GM19351 (cell line): Measurements from ENCODE around the gene ECPAS.
"Not testable (repeated sequence)": the region's sequence is repeated elsewhere in the genome, so short reads cannot be mapped to it uniquely, and the experiment has no call there.

ENCODE experiments used
- ATAC-seq: cut with Tn5 transposase; IDR thresholded peaks from one replicate; pipeline ENCODE4 v1.9.1; 2021; ENCODE audit warnings: mild to moderate bottlenecking, moderate library complexity; ENCODE audit not compliant: unreplicated experiment

ECPAS gene

DNA sequence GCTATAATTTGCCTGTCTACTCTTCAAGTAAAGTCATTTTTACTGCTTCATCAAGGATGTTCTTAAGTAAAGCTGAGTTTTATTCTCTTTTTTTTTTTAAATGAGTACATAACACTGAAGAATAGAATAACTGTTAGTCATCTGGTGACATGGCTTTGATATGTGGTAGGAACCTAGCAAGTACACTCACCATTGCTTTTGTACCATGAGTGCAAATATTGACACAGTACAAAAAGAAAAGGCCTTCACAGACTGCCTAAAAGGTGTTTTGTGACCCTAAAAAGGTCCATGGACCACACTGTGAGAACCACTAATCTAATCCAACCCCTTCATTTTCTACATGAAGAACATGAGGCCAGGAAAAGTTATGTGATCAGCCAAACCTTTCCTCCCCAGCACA, 55.0 kb downstream of the ECPAS start:
- ATAC-seq, result no peak

GRCh38 chr9:111427186-111427585, 57.0 kb downstream of the ECPAS start:
- no peak for ATAC-seq

DNA sequence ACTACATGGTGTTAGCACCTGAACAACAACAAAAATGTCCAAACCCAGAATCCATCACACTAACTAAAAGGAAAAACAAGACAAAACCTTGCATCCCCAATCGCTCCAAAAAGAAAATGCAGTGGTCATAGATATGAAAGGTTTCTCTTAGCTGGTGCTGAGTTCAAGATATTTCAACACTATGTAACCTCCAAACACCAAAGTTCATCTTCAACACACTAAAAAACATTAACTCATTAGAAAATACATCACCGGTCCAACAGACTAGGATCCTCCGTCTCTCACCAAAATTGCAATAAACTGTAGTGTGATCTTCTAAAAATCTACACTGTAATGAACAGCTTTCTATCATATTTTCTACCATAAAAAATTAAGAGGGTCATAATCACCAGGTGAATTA, 60.8 kb downstream of the ECPAS start:
- ATAC-seq, result no peak

DNA sequence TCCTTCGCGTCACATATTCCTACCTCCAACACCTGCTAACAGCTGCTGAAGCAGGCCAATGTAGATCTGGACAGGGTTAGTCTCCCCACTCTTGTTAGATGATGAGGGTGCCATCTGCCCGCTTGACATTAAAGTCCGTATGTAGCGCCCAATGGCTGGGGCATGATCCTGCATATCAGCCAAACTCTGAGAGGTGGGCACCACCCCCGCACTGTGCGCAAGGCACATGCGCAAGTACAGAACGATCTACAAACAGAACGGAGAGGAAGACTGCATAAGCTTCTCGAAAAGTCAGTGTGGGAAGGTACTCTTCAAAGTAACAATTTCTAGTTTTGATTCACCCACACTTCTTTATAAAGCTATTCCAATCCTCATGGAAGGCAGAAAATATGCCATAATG, 69.8 kb downstream of the ECPAS start:
- ATAC-seq, result no peak

DNA sequence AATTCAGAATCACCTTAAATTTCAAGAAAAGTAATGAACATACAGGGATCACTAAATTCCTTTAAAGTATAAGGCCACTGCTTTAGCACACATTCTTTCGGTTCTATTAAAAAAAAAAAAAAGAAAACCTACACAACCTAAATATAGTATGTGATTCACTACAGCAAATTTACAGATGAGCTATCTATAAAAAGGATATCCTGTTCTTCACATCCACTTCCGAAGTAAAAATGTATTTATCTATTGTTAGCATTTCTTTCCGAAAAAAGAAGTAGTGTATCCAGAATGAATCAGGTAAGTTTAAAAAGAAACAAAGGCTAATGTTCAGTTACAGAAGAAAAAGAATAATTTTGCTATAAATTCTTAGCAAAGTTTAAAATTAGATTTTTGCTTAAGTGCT, 70.2 kb downstream of the ECPAS start:
- no peak for ATAC-seq

DNA sequence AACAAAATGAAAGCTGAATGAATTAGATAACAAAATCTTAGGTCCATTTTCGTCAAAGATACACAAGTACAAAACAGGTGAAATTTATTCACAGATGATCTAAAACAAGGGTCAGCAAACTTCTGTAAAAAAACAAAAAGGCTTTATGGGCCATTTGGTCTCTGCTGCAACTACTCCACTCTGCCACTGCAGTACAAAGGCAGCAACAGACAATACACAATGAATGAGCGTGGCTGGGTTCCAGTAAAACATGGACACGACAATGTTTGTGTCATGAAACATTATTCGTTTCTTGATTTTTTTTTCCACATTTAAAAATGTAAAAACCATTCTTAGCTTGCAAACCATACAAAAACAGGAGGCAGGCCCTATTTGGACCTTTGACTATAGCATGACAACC, 71.9 kb downstream of the ECPAS start:
- no peak for ATAC-seq

- ATAC-seq, result no peak
Measured at GRCh38 chr9:111411266-111411665, 72.9 kb downstream of the ECPAS start.

GRCh38 chr9:111407813-111408212, 76.4 kb downstream of the ECPAS start:
- no peak for ATAC-seq

GRCh38 chr9:111405701-111406100, 78.5 kb downstream of the ECPAS start:
- ATAC-seq, result no peak

- ATAC-seq, result not testable (repeated sequence)
Measured at GRCh38 chr9:111401486-111401885, 82.7 kb downstream of the ECPAS start.

DNA sequence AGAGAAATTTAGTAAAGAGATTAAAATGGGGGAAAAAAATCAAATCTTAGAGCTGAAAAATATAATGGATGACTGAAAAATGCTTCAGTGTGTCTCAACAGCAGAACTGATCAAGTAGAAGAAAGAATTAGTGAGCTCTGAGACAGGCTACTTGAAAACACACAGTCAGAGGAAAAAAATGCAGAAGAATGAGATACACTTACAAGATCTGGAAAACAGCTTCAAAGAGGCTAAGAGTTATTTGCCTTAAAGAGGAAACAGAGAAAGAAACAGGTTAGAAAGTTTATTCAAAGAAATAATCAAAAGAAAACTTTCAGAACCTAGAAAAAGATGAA, 83.7 kb downstream of the ECPAS start:
- no peak for ATAC-seq

GRCh38 chr9:111399772-111400563, 84.2 kb downstream of the ECPAS start:
- ATAC-seq, result no peak

DNA sequence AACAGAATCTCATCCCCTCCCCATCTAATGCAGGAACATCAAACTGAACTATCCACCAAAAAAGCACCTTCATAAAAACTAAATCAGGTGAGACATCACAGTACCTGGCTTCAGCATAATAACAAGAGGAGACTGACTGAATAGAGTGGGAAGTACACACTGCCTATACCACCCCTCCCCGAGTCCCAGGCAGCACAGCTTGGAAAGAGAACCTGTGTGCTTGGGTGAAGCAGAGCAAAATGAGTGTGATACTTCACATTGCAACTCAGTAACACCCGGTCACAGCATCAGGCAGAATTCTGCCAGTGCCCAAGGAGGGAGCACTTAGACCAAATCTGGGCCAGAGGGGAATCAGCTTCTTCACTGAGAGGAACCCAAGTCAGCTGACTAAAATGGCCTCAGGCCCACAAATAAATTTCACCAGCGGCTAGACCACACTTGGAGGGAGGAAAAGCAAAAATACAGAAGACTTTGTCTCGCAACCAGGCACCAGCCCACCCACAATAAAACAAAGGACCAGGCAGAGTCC, 84.9 kb downstream of the ECPAS start:
- ATAC-seq, result no peak

GRCh38 chr9:111393971-111394370, 90.2 kb downstream of the ECPAS start:
- ATAC-seq, result no peak

- no peak for ATAC-seq
Measured at GRCh38 chr9:111389406-111389805, 94.8 kb downstream of the ECPAS start.

- no peak for ATAC-seq
Measured at GRCh38 chr9:111386386-111386785, 97.8 kb downstream of the ECPAS start.

DNA sequence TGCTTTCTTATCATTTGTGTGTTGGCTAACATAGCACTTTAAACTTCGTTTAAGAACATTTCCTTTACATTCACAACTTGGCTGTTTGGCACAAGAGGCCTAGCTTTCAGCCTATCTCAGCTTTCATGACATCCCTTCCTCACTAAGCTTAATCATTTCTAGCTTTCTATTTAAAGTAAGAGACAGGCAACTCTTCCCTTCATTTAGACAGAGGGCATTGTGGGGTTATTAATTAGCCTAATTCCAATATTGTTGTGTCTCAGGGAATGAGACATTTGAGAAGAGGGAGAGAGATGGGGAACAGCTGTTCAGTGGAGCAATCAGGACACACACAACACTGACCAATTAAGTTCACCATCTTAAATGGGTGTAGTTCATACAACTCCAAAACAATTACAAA, 103.2 kb downstream of the ECPAS start:
- ATAC-seq, result no peak

DNA sequence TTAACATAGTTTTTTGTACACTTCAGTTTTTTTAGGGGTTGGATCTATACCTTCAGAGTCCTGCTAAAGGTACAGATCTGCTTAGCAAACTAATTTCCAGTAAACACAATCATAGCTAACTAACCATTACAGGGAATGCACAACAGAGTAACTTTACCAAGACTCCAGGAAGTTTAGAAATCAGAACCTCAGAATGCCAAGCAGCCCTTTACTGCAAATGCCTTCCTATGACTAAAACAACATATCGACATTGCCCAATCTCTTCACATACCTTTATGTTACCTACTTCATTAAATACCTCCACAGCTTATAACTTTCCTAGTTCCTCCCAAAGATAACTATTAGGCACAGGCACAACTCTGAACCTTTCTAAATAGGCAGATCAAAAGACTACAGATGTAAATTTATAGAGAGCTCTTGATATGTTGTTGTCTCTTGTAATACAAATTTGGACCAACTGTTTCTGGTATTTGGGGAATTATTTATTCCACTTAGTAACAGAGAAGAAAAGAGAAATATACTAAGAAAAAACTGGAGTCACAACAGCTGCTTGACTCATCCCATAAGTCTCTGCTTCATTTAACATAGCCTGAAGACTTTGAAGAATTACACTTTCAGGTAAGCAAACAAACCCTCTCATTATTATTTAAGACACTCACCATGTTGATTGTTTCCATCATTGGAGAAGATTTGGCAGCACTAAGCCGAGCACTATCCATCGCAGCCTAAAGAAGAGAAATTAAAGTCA, 108.2 kb downstream of the ECPAS start:
- no peak for ATAC-seq

GRCh38 chr9:111375062-111375461, 109.1 kb downstream of the ECPAS start:
- ATAC-seq, result no peak

GRCh38 chr9:111372297-111372696, 111.9 kb downstream of the ECPAS start:
- no peak for ATAC-seq

- no peak for ATAC-seq
Measured at GRCh38 chr9:111366978-111367377, 117.2 kb downstream of the ECPAS start.

DNA sequence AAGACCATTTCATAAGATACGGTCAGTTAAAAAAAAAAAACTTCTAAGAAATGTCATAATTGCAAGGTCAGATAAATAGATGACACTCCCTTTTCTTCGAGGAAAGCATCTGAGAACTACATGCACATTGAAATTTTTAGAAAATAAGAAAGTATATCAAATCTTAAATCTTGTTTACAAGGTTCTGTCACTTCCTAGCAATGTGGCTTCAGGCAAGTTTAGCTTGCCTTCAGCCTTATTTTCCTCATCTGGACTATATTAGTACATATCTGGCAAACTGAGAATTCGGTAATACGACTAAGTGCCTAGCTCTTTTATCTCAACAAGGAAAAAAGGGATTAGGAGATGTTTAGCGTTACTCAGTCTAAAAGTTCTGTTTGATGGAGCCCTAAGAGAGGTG, 121.7 kb downstream of the ECPAS start:
- ATAC-seq, result no peak
